ENCODE data around the gene RPS25. TPM values are rescaled to one million over a fixed set of nuclear protein-coding genes. Genes with fewer than 3 reads are reported as not detected.
"Not testable (repeated sequence)": the region's sequence is repeated elsewhere in the genome, so short reads cannot be mapped to it uniquely, and the experiment has no call there.

Gene RPS25
- total RNA-seq, 1 experiment from 2014 or later: 901 TPM

DNA sequence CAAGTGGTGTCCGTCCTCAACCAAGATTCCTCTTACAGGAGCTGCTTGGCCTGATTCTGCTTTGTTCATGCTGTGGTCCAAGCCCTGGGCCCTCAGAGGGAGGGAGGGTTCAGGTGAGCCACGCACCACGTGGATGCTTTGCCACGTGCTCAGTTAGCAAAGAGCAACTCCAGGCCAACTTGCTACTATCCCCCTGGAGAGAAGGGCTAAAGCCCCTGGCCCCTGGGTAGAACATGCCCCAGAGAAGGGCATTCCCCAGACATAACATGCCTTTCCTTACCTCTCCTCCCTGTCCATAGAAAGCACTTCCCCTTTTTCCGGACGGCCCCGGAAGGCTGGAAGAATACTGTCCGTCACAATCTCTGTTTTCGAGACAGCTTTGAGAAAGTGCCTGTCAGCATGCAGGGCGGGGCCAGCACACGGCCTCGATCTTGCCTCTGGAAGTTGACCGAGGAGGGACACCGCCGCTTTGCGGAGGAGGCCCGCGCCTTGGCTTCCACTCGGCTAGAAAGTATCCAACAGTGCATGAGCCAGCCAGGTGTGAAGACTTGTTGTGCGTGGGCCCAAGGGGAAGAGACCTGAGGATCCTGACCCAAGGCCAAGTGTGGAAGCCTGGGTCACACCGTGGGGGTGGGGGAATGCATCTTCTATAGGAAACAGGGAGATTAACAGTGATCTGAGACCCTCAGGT, 37.8 kb downstream of the RPS25 start:
- H3K4me1 ChIP-seq: no peaks in the 10 kb centered on the region
- no peak overlapping the region for H3K27ac ChIP-seq
- H3K27me3 ChIP-seq: no peaks in the 10 kb centered on the region; the same call in 1 of the 2 replicates
- no peaks in the 10 kb centered on the region for H3K36me3 ChIP-seq
- H3K4me3 ChIP-seq: no peak overlapping the region
- no peaks in the 10 kb centered on the region for H3K9me3 ChIP-seq (replicated peaks)
- no peak for DNase-seq

DNA sequence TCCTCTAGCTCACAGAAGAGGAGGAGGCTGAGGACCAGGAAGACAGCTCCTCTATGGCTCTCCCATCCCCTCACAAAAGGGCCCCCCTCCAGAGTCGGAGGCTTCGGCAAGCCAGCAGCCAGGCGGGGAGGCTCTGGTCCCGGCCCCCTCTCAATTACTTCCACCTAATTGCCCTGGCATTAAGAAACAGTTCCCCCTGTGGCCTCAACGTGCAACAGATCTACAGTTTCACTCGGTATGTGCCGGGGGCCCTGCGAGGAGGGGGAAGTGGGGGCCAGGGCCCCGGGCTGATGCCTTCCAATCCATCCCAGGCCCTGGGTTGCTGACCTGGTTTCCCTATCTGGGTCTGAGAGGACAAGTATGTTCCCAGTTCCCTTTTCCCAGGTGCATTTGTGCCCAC, 38.7 kb downstream of the RPS25 start:
- Histone ChIP-seq H3K4me3 (no peak overlapping the region), H3K36me3 (no peaks in the 10 kb centered on the region), H3K27ac (no peak overlapping the region), H3K9me3 (replicated peaks) (no peaks in the 10 kb centered on the region), H3K4me1 (no peaks in the 10 kb centered on the region), H3K27me3 (no peaks in the 10 kb centered on the region; the same call in 1 of the 2 replicates)
- no peak for DNase-seq

DNA sequence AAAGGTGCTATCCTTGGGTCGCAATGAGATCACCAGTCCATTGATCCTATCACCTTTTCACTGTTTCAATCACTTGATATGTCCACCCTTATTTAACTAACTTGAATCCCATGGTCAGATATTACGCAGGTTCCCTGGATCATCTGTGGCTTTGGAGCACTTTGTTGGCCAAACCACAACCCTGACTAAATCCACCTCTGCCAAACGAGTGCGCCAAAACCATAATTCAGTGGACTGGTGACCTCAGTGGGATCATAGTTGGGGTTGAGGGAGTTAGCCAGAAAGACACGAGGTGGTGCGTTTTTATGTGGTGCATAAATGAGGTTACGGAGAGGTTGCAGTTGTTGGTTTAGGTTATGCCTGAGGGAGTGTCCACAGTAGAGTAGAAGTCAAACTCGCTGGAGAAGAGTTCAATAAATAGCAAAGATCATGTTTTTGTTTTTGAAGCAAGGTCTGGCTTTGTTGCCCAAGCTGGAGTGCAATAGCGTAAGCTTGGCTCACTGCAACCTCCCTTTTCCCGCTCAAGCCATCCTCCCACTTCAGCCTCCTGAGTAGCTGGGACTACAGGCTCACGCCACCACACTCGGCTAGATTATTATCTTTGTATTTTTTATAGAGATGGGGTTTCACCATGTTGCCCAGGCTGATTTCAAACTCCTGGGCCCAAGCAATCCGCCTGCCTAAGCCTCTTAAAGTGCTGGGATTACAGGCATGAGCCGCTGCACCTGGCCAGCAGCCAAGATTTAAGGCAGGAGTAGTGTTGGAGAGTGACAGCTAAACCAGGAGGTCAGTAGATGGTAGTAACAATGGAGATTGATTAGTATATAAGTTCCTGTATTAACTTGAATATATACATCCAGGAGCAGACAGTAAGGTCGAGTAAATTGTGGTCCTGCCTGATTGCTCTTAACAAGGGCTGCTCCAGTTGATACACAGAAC, 42.1 kb downstream of the RPS25 start:
- no peaks in the 10 kb centered on the region for H3K36me3 ChIP-seq
- no peaks in the 10 kb centered on the region for H3K9me3 ChIP-seq (replicated peaks)
- DNase-seq: peak in 1 of 2 experiments; percentile 47
- H3K4me1 ChIP-seq: no peaks in the 10 kb centered on the region
- no peak overlapping the region for H3K4me3 ChIP-seq
- no peaks in the 10 kb centered on the region; the same call in 1 of the 2 replicates for H3K27me3 ChIP-seq
- no peak overlapping the region for H3K27ac ChIP-seq

- no peak overlapping the region for H3K4me3 ChIP-seq
- DNase-seq: no peak
- H3K27ac ChIP-seq: no peak overlapping the region
- H3K4me1 ChIP-seq: no peaks in the 10 kb centered on the region
- H3K9me3 ChIP-seq (replicated peaks): no peaks in the 10 kb centered on the region
- H3K27me3 ChIP-seq: no peaks in the 10 kb centered on the region
- no peaks in the 10 kb centered on the region for H3K36me3 ChIP-seq
Observed at GRCh38 chr11:118973985-118974384, 44.2 kb downstream of the RPS25 start.

GRCh38 chr11:118971646-118972045, 46.5 kb downstream of the RPS25 start, which contains the start of gene FOXR1:
TSS of gene FOXR1 (plus strand) at chr11:118971761. CDS start at chr11:118971932, 171 bp downstream.
- DNase-seq: no peak

GRCh38 chr11:118969508-118969907, 48.6 kb downstream of the RPS25 start:
- not testable (repeated sequence) for H3K4me1 ChIP-seq; DNase-seq; H3K4me3 ChIP-seq; H3K36me3 ChIP-seq; H3K27ac ChIP-seq; H3K27me3 ChIP-seq; H3K9me3 ChIP-seq (replicated peaks)

More at GRCh38 chr11:118971646-118972045, 46.5 kb downstream of the RPS25 start, which contains the start of gene FOXR1:
- H3K4me3 ChIP-seq: no peak within 1 kb of the TSS
- H3K27me3 ChIP-seq: no peaks in the 10 kb centered on the region
- H3K4me1 ChIP-seq: no peaks in the 10 kb centered on the region
- no peak within 1 kb of the TSS for H3K27ac ChIP-seq
- H3K9me3 ChIP-seq (replicated peaks): no peaks in the 10 kb centered on the region
- no peaks in the 10 kb centered on the region for H3K36me3 ChIP-seq

Other genes starting within 250 kb of the RPS25 start
- gene DDX6, start 227.2 kb downstream of the RPS25 start, total RNA-seq (2014; rRNA removed; shearing (Covaris generic)): 80.1 and 81.7 TPM in 2 replicates
- not detected in 2 replicates for gene CXCR5, start 134.5 kb downstream of the RPS25 start, total RNA-seq (2014; rRNA removed; shearing (Covaris generic))
- gene BCL9L, start 92.4 kb downstream of the RPS25 start, total RNA-seq (2014; rRNA removed; shearing (Covaris generic)): 2.2 and 4.3 TPM in 2 replicates
- gene UPK2, start 62.0 kb downstream of the RPS25 start, total RNA-seq (2014; rRNA removed; shearing (Covaris generic)): not detected in 2 replicates
- gene FOXR1, start 46.6 kb downstream of the RPS25 start, total RNA-seq (2014; rRNA removed; shearing (Covaris generic)): not detected in 2 replicates
- 12.7 and 17.5 TPM in 2 replicates for gene CENATAC, start 20.2 kb downstream of the RPS25 start, total RNA-seq (2014; rRNA removed; shearing (Covaris generic))
- 33.1 and 34.8 TPM in 2 replicates for gene TRAPPC4, start 423 bp upstream of the RPS25 start, total RNA-seq (2014; rRNA removed; shearing (Covaris generic))
- gene SLC37A4, start 12.5 kb upstream of the RPS25 start, total RNA-seq (2014; rRNA removed; shearing (Covaris generic)): 8.7 and 9.8 TPM in 2 replicates
- 68.1 and 79.3 TPM in 2 replicates for gene HYOU1, start 38.9 kb upstream of the RPS25 start, total RNA-seq (2014; rRNA removed; shearing (Covaris generic))
- 11.6 and 11.9 TPM in 2 replicates for gene VPS11, start 49.5 kb upstream of the RPS25 start, total RNA-seq (2014; rRNA removed; shearing (Covaris generic))
- gene HMBS, start 66.5 kb upstream of the RPS25 start, total RNA-seq (2014; rRNA removed; shearing (Covaris generic)): 10.1 and 14.3 TPM in 2 replicates
- gene DPAGT1, start 83.5 kb upstream of the RPS25 start, total RNA-seq (2014; rRNA removed; shearing (Covaris generic)): 23.7 and 24.0 TPM in 2 replicates
- 4.1 and 4.8 TPM in 2 replicates for gene C2CD2L, start 89.0 kb upstream of the RPS25 start, total RNA-seq (2014; rRNA removed; shearing (Covaris generic))
- 14.4 and 15.2 TPM in 2 replicates for gene HINFP, start 103.2 kb upstream of the RPS25 start, total RNA-seq (2014; rRNA removed; shearing (Covaris generic))
- 0.08 TPM in 1 of 2 replicates, not detected in the other for gene ABCG4, start 130.7 kb upstream of the RPS25 start, total RNA-seq (2014; rRNA removed; shearing (Covaris generic))
- 0.24 and 0.25 TPM in 2 replicates for gene NLRX1, start 150.4 kb upstream of the RPS25 start, total RNA-seq (2014; rRNA removed; shearing (Covaris generic))
- not detected in 2 replicates for gene NHERF4, start 167.1 kb upstream of the RPS25 start, total RNA-seq (2014; rRNA removed; shearing (Covaris generic))
- gene CBL, start 188.0 kb upstream of the RPS25 start, total RNA-seq (2014; rRNA removed; shearing (Covaris generic)): 11.8 and 12.9 TPM in 2 replicates